H1 (cell line): ENCODE results near the gene CES4A. TPM values are rescaled to one million over a fixed set of nuclear protein-coding genes. Genes with fewer than 3 reads are reported as not detected.

Experiments
- CTCF ChIA-PET: fragments of 300-600 bp; sonication (Branson Sonifier 250); formaldehyde crosslinking; loops from one replicate; lab custom pipeline; 2021; ENCODE audit not compliant: partially characterized antibody; lab: Charles Lee
- POLR2A ChIA-PET: fragments of 300-600 bp; sonication (Branson Sonifier 250); formaldehyde crosslinking; loops from one replicate; lab custom pipeline; 2021; ENCODE audit warnings: inconsistent platforms; ENCODE audit not compliant: partially characterized antibody; lab: Charles Lee
- DNase-seq, 2 experiments: peaks; one replicate each; pipeline versions ENCODE4 v3.0.0 to v3.0.0-alpha.2; 2010 to 2022; ENCODE audit warnings: low spot score in 2 of 2, low read depth in 1 of 2, mixed read lengths in 1 of 2
- FAIRE-seq: peaks from 2 replicates; lab custom pipeline; 2011; peaks lifted over from hg19 to GRCh38; lab: Jason Lieb, UNC
- H2AFZ ChIP-seq: 2 replicates; pipeline ENCODE4 v1.8.1; 2012; ENCODE audit warnings: low read length, inconsistent platforms
- H2AK5ac ChIP-seq: 2 replicates; pipeline ENCODE4 v1.6.1; 2013; ENCODE audit warnings: low read depth, low read length
- H2BK120ac ChIP-seq: replicated peaks from 2 replicates; pipeline ENCODE3; 2013; ENCODE audit warnings: low read depth, low read length, inconsistent platforms
- H2BK12ac ChIP-seq: 2 replicates; pipeline ENCODE4 v1.6.1; 2013; ENCODE audit warnings: low read depth, low read length
- H2BK15ac ChIP-seq: 2 replicates; pipeline ENCODE4 v1.6.1; 2013; ENCODE audit warnings: low read length
- H2BK20ac ChIP-seq: 2 replicates; pipeline ENCODE4 v1.6.1; 2013; ENCODE audit warnings: low read length
- H2BK5ac ChIP-seq: 2 replicates; pipeline ENCODE4 v1.6.1; 2013; ENCODE audit warnings: low read depth, low read length
- H3K14ac ChIP-seq: 2 replicates; pipeline ENCODE4 v1.6.1; 2013; ENCODE audit warnings: inconsistent platforms; ENCODE audit not compliant: insufficient read length
- H3K18ac ChIP-seq: 2 replicates; pipeline ENCODE4 v1.6.1; 2013; ENCODE audit warnings: low read length; ENCODE audit errors: extremely low read depth
- H3K23ac ChIP-seq: 2 replicates; pipeline ENCODE4 v1.6.1; 2013; ENCODE audit warnings: inconsistent platforms; ENCODE audit not compliant: insufficient read length
- H3K23me2 ChIP-seq: 2 replicates; pipeline ENCODE4 v1.6.1; 2013; ENCODE audit warnings: low read depth, low read length
- H3K27ac ChIP-seq: 2 replicates; pipeline ENCODE4 v1.6.1; 2011; ENCODE audit warnings: low read depth, low read length, inconsistent platforms
- H3K27me3 ChIP-seq, 4 experiments: replicated peaks in 1 of 4; 1 replicate in 1 of 4; 2 replicates in 3 of 4; pipeline versions ENCODE4 v1.6.1 to v1.8.1; 2011 to 2013; ENCODE audit warnings: low read length in 3 of 4, mild to moderate bottlenecking in 3 of 4, inconsistent platforms in 2 of 4, mixed read lengths in 2 of 4, moderate library complexity in 1 of 4; ENCODE audit not compliant: control insufficient read depth in 3 of 4, insufficient read depth in 3 of 4; ENCODE audit errors: extremely low read depth in 1 of 4
- H3K36me3 ChIP-seq, 4 experiments: 2 replicates each; pipeline versions ENCODE4 v1.6.1 to v1.8.1; 2011 to 2013; ENCODE audit warnings: mild to moderate bottlenecking in 4 of 4, low read length in 3 of 4, moderate library complexity in 2 of 4, control low read depth in 1 of 4, inconsistent platforms in 1 of 4; ENCODE audit not compliant: insufficient read depth in 4 of 4, control insufficient read depth in 2 of 4
- H3K4ac ChIP-seq: replicated peaks from 2 replicates; pipeline ENCODE3; 2013; ENCODE audit warnings: low read length, low read depth, mixed read lengths, inconsistent platforms; ENCODE audit not compliant: insufficient read length
- H3K4me1 ChIP-seq, 4 experiments: replicated peaks in 1 of 4; 1 replicate in 1 of 4; 2 replicates in 3 of 4; pipeline versions ENCODE4 v1.6.1 to v1.8.1; 2011 to 2013; ENCODE audit warnings: low read length in 3 of 4, inconsistent platforms in 2 of 4, mixed read lengths in 1 of 4; ENCODE audit not compliant: insufficient read depth in 4 of 4, control insufficient read depth in 3 of 4
- H3K4me2 ChIP-seq, 2 experiments: 2 replicates each; pipeline versions ENCODE4 v1.6.1 to v1.8.1; 2011 to 2013; ENCODE audit warnings: low read depth in 2 of 2, low read length in 2 of 2, control low read depth in 1 of 2, inconsistent platforms in 1 of 2, mild to moderate bottlenecking in 1 of 2; ENCODE audit not compliant: insufficient read depth in 1 of 2
- H3K4me3 ChIP-seq, 4 experiments: fragments of 200-600, 300-600 bp in 1 of 4; sonication (generic), shearing (Covaris generic), sonication (Bioruptor Twin) in 1 of 4; 2 replicates each; pipeline versions ENCODE4 v1.5.1 to v1.8.1; 2011 to 2016; ENCODE audit warnings: low read length in 4 of 4, low read depth in 3 of 4, control low read depth in 2 of 4, inconsistent platforms in 2 of 4, mild to moderate bottlenecking in 2 of 4, mixed read lengths in 1 of 4, moderate library complexity in 1 of 4; ENCODE audit not compliant: insufficient read depth in 2 of 4; ENCODE audit errors: extremely low read depth in 1 of 4
- H3K56ac ChIP-seq: replicated peaks from 2 replicates; pipeline ENCODE3; 2013; ENCODE audit warnings: low read depth, mild to moderate bottlenecking, mixed read lengths, low read length, inconsistent platforms; ENCODE audit not compliant: insufficient read length
- H3K79me1 ChIP-seq: 2 replicates; pipeline ENCODE4 v1.6.1; 2013; ENCODE audit warnings: low read depth, low read length, control low read depth
- H3K79me2 ChIP-seq, 2 experiments: 2 replicates each; pipeline versions ENCODE4 v1.6.1 to v1.8.1; 2012 to 2013; ENCODE audit warnings: low read length in 2 of 2, mild to moderate bottlenecking in 2 of 2, inconsistent platforms in 1 of 2; ENCODE audit not compliant: insufficient read depth in 2 of 2, control insufficient read depth in 1 of 2
- H3K9ac ChIP-seq, 4 experiments: replicated peaks in 1 of 4; 1 replicate in 1 of 4; 2 replicates in 3 of 4; pipeline versions ENCODE4 v1.6.1 to v1.8.1; 2011 to 2013; ENCODE audit warnings: low read depth in 3 of 4, low read length in 3 of 4, control low read depth in 2 of 4, mild to moderate bottlenecking in 2 of 4, moderate library complexity in 2 of 4, inconsistent platforms in 1 of 4; ENCODE audit errors: extremely low read depth in 1 of 4
- H3K9me3 ChIP-seq, 2 experiments: 2 replicates each; pipeline versions ENCODE4 v1.6.1 to v1.8.1; 2012 to 2013; ENCODE audit warnings: mild to moderate bottlenecking in 2 of 2, moderate library complexity in 2 of 2, control low read depth in 1 of 2, inconsistent platforms in 1 of 2, low read depth in 1 of 2, low read length in 1 of 2, mixed read lengths in 1 of 2; ENCODE audit not compliant: insufficient read depth in 2 of 2
- H4K20me1 ChIP-seq, 2 experiments: replicated peaks in 1 of 2; 2 replicates each; pipeline versions ENCODE3 to v1.8.1; 2011 to 2013; ENCODE audit warnings: inconsistent platforms in 2 of 2, low read length in 2 of 2, mild to moderate bottlenecking in 1 of 2; ENCODE audit not compliant: insufficient read depth in 2 of 2, control insufficient read depth in 1 of 2
- H4K5ac ChIP-seq: 2 replicates; pipeline ENCODE4 v1.6.1; 2013; ENCODE audit warnings: low read length, low read depth, mixed read lengths, inconsistent platforms; ENCODE audit not compliant: insufficient read length
- H4K8ac ChIP-seq: 2 replicates; pipeline ENCODE4 v1.8.0; 2013; ENCODE audit warnings: mild to moderate bottlenecking, moderate library complexity, low read length, inconsistent platforms; ENCODE audit not compliant: insufficient read depth; ENCODE audit errors: extremely low read depth
- H4K91ac ChIP-seq: replicated peaks from 2 replicates; pipeline ENCODE3; 2013; ENCODE audit warnings: low read length, mixed read lengths, inconsistent platforms; ENCODE audit not compliant: insufficient read length
- KDM5A ChIP-seq: fragments of 200-600 bp; IDR thresholded peaks from 2 replicates; pipeline ENCODE4 v1.7.1; 2012; ENCODE audit warnings: mild to moderate bottlenecking, low read length, inconsistent platforms, mixed read lengths
- MAFK ChIP-seq: IDR thresholded peaks from 2 replicates; pipeline ENCODE4 v1.6.1; 2012; ENCODE audit warnings: low read depth, mild to moderate bottlenecking, improper control_type of control experiment, low read length
- NANOG ChIP-seq: IDR thresholded peaks from 2 replicates; pipeline ENCODE4 v1.6.1; 2011; ENCODE audit warnings: low read length, low read depth, mild to moderate bottlenecking, inconsistent platforms; ENCODE audit not compliant: insufficient read depth, poor library complexity, severe bottlenecking
- NRF1 ChIP-seq: IDR thresholded peaks from 2 replicates; pipeline ENCODE4 v1.6.1; 2011; ENCODE audit warnings: mild to moderate bottlenecking, low read depth, low read length, improper control_type of control experiment
- TCF12 ChIP-seq: IDR thresholded peaks from 2 replicates; pipeline ENCODE4 v1.6.1; 2011; ENCODE audit warnings: low read depth, mild to moderate bottlenecking, low read length
- WGBS, 2 experiments: shearing (Covaris generic) in 1 of 2; methylation state at CpG; one replicate each; pipeline versions ENCODE4 v1.1.6 to v1.1.7; 2013 to 2015; ENCODE audit warnings: low lambda C conversion rate in 2 of 2, mixed read lengths in 2 of 2, inconsistent platforms in 1 of 2, low coverage in 1 of 2, missing lambda C conversion rate in 1 of 2; ENCODE audit not compliant: insufficient replicate concordance in 2 of 2, insufficient coverage in 1 of 2, insufficient read length in 1 of 2; ENCODE audit errors: extremely low coverage in 1 of 2, missing lambda C conversion rate in 1 of 2; 5-methylcytosine and 5-hydroxymethylcytosine counted together
- polyA plus RNA-seq, 7 experiments: library from polyadenylated mRNA; depleted of rRNA in 3 of 7; stranded (reverse) in 5 of 7; unstranded in 2 of 7; fragments of >200 nt in 5 of 7; fragments of 200-250 nt in 2 of 7; gene quantifications; 1 replicate in 5 of 7; 2 replicates in 1 of 7; 4 replicates in 1 of 7; pipeline versions ENCODE4 v1.2.1 to v1.2.3, GENCODE V29; 2011 to 2013; ENCODE audit warnings: missing spikeins in 2 of 7, mixed read lengths in 2 of 7
- total RNA-seq: library from RNA; stranded (reverse); fragmentation: NEBNext Ultra II Directional; extraction: Animal tissue kit (Norgen Biotek cat#: 25700); gene quantifications from 2 replicates; pipeline ENCODE4 v1.2.1, GENCODE V29; 2021

CES4A gene
- total and polyA plus RNA-seq, 2 of the 8 experiments (the other 6 are each of a cell fraction or from before 2014, with no cell fraction given) = 0.93 to 1.5 TPM

GRCh38 chr16:66953462-66954096, 34.8 kb upstream of the CES4A start:
- no peak overlapping the region for H3K18ac ChIP-seq
- no peak overlapping the region for H2BK5ac ChIP-seq
- no peak overlapping the region for H2BK15ac ChIP-seq
- H2BK20ac ChIP-seq = no peak overlapping the region
- H3K9ac ChIP-seq = no peak overlapping the region
- no peak overlapping the region for H2AFZ ChIP-seq
- H3K79me1 ChIP-seq = no peaks in the 10 kb centered on the region
- H4K91ac ChIP-seq = no peak overlapping the region
- no peak overlapping the region for H3K4me2 ChIP-seq
- H3K4ac ChIP-seq = no peak overlapping the region
- H3K23ac ChIP-seq = no peak overlapping the region
- no peaks in the 10 kb centered on the region; the same call in 1 of the 2 replicates for H3K23me2 ChIP-seq
- no peak overlapping the region for H3K14ac ChIP-seq
- no peak overlapping the region for H4K8ac ChIP-seq
- H3K27me3 ChIP-seq = peaks cover 4 to 20% (median 19%) of the 10 kb centered on the region in 4 experiments
- FAIRE-seq (no peak), DNase-seq (no peak)
- H3K56ac ChIP-seq = no peak overlapping the region
- no peaks in the 10 kb centered on the region for H3K4me1 ChIP-seq
- ChIA-PET CTCF (interaction anchor here (0.6 to 3.4 kb wide), 39 partner anchors 8 to 316 kb away, joined by 3 to 18 read pairs (median 4); partner anchors contain the start of genes B3GNT9, CES3, ELMO3 and EXOC3L1), POLR2A (no interaction called here)
- H2BK12ac ChIP-seq = no peak overlapping the region
- H3K27ac ChIP-seq = no peak overlapping the region
- H2AK5ac ChIP-seq = no peak overlapping the region
- no peaks in the 10 kb centered on the region for H4K20me1 ChIP-seq
- WGBS, 2 experiments = 85% methylated on average over 10 of the region's 10 CpGs; no CpG with 5 or more reads in 1 of the 2 experiments
- no peak overlapping the region for H4K5ac ChIP-seq
- H3K9me3 ChIP-seq = no peaks in the 10 kb centered on the region
- H2BK120ac ChIP-seq = no peak overlapping the region
- H3K36me3 ChIP-seq = no peaks in the 10 kb centered on the region
- no peaks in the 10 kb centered on the region for H3K79me2 ChIP-seq
- no peak overlapping the region for H3K4me3 ChIP-seq
- TF ChIP-seq MAFK = no peak
- TF ChIP-seq NANOG = no peak
- TF ChIP-seq NRF1 = no peak
- no peak for TF ChIP-seq KDM5A
- TF ChIP-seq TCF12 = no peak
